Common myeloid progenitor, CD34-positive (primary cell): ENCODE measurements around the gene RPL18A. TPM values are rescaled to one million over a fixed set of nuclear protein-coding genes. Genes with fewer than 3 reads are reported as not detected.

Source experiments
- CTCF ChIA-PET: fragments of 350-600 bp; sonication (Branson Sonifier 250); formaldehyde crosslinking; loops from one replicate; lab custom pipeline; 2021; ENCODE audit warnings: antibody characterized with exemption; lab: Charles Lee
- POLR2A ChIA-PET: fragments of 350-600 bp; sonication (Branson Sonifier 250); formaldehyde crosslinking; loops from one replicate; lab custom pipeline; 2021; ENCODE audit warnings: antibody characterized with exemption; lab: Charles Lee
- DNase-seq, 3 donors: peaks; one replicate each; pipeline versions ENCODE4 v3.0.0 to v3.0.0-alpha.2; 2013
- H3K27ac ChIP-seq, 2 experiments: 1 replicate in 1 of 2; 2 replicates in 1 of 2; pipeline ENCODE4 v1.7.0; 2013; ENCODE audit warnings: inconsistent platforms in 2 of 2, low read length in 2 of 2, mild to moderate bottlenecking in 2 of 2, low read depth in 1 of 2, moderate library complexity in 1 of 2; ENCODE audit not compliant: severe bottlenecking in 2 of 2, insufficient read depth in 1 of 2, poor library complexity in 1 of 2
- H3K27me3 ChIP-seq, 5 experiments: replicated peaks in 2 of 5; 1 replicate in 3 of 5; 2 replicates in 2 of 5; pipeline versions ENCODE4 v1.6.1 to v1.7.0; 2013; ENCODE audit warnings: low read length in 4 of 5, mild to moderate bottlenecking in 2 of 5, moderate library complexity in 2 of 5, inconsistent platforms in 1 of 5; ENCODE audit not compliant: insufficient read depth in 5 of 5, control insufficient read depth in 4 of 5
- H3K36me3 ChIP-seq, 4 experiments: 1 replicate in 2 of 4; 2 replicates in 2 of 4; pipeline versions ENCODE4 v1.6.1 to v1.7.0; 2013; ENCODE audit warnings: low read length in 3 of 4, control low read depth in 1 of 4, mild to moderate bottlenecking in 1 of 4; ENCODE audit not compliant: control insufficient read depth in 4 of 4, insufficient read depth in 4 of 4
- H3K4me1 ChIP-seq, 4 experiments: 1 replicate in 3 of 4; 2 replicates in 1 of 4; pipeline versions ENCODE4 v1.6.1 to v1.7.1; 2013; ENCODE audit warnings: low read length in 3 of 4, mild to moderate bottlenecking in 3 of 4, control low read depth in 1 of 4, inconsistent platforms in 1 of 4, moderate library complexity in 1 of 4; ENCODE audit not compliant: control insufficient read depth in 4 of 4, insufficient read depth in 4 of 4; ENCODE audit errors: control extremely low read depth in 1 of 4
- H3K4me3 ChIP-seq, 7 experiments: 1 replicate in 4 of 7; 2 replicates in 3 of 7; pipeline versions ENCODE4 v1.5.1 to v1.7.0; 2013; ENCODE audit warnings: mild to moderate bottlenecking in 7 of 7, low read length in 6 of 7, moderate library complexity in 6 of 7, inconsistent platforms in 2 of 7, low read depth in 2 of 7, control low read depth in 1 of 7; ENCODE audit not compliant: insufficient read depth in 4 of 7, control insufficient read depth in 1 of 7; ENCODE audit errors: extremely low read depth in 1 of 7
- H3K9me3 ChIP-seq, 5 experiments: 1 replicate in 4 of 5; 2 replicates in 1 of 5; pipeline versions ENCODE4 v1.6.1 to v1.7.1; 2013; ENCODE audit warnings: low read length in 4 of 5, mild to moderate bottlenecking in 2 of 5, inconsistent platforms in 1 of 5, low read depth in 1 of 5, moderate library complexity in 1 of 5; ENCODE audit not compliant: control insufficient read depth in 4 of 5, insufficient read depth in 2 of 5; ENCODE audit errors: control extremely low read depth in 1 of 5
- WGBS: methylation state at CpG from one replicate; pipeline ENCODE4 v1.1.5; 2013; ENCODE audit not compliant: insufficient coverage; 5-methylcytosine and 5-hydroxymethylcytosine counted together
- polyA plus RNA-seq: library from polyadenylated mRNA; unstranded; fragments of 120-200 nt; gene quantifications from one replicate; pipeline ENCODE4 v1.2.1, GENCODE V29; 2013

Gene RPL18A
- polyA plus RNA-seq, result 3,680 TPM

- H3K4me3 ChIP-seq, result peak within 1 kb of the TSS; percentile 90 to 100 (median 97)
These were observed at the start of gene RPL18A for GRCh38 chr19:17859533-17860330. TSS of gene RPL18A (plus strand) at chr19:17859910. CDS start at chr19:17859957, 47 bp downstream.

GRCh38 chr19:17811103-17811502 lies 48.6 kb upstream of the RPL18A start:
- no peaks in the 10 kb centered on the region for H3K27me3 ChIP-seq
- H3K4me1 ChIP-seq, result peaks cover 0 to 11% (median 10%) of the 10 kb centered on the region in 4 experiments
- no peak overlapping the region for H3K4me3 ChIP-seq
- CTCF ChIA-PET, result no interaction called here
- H3K9me3 ChIP-seq, result no peaks in the 10 kb centered on the region
- H3K36me3 ChIP-seq, result no peaks in the 10 kb centered on the region
- POLR2A ChIA-PET, result no interaction called here
- H3K27ac ChIP-seq, result no peak overlapping the region
- no peak for DNase-seq
- 100% methylated on average over 1 of the region's 2 CpGs for WGBS

More at GRCh38 chr19:17859533-17860330, at the start of gene RPL18A:
- Histone ChIP-seq H3K27ac (peak within 1 kb of the TSS; percentile 77 to 93), H3K36me3 (peaks cover 8 to 45% (median 32%) of the 10 kb centered on the region in 4 experiments), H3K27me3 (no peaks in the 10 kb centered on the region), H3K9me3 (no peaks in the 10 kb centered on the region), H3K4me1 (peaks cover 9 to 30% (median 24%) of the 10 kb centered on the region in 4 experiments)
- peak; percentile 100 for DNase-seq
- ChIA-PET CTCF (interaction anchor here (0.6 to 4.4 kb wide), 35 partner anchors 9 to 455 kb away, joined by 3 to 63 read pairs (median 4); partner anchors contain the start of genes B3GNT3, BST2, CCDC124 and JAK3), POLR2A (interaction anchor here (1.0 to 1.8 kb wide), 10 partner anchors 10 to 73 kb away, joined by 3 to 21 read pairs (median 5); partner anchors contain the start of genes CCDC124, JAK3 and SLC5A5)
- WGBS, result 0% methylated on average over 79 of the region's 80 CpGs

- Histone ChIP-seq H3K9me3 (no peaks in the 10 kb centered on the region), H3K4me1 (peaks cover 0 to 11% (median 10%) of the 10 kb centered on the region in 4 experiments), H3K27ac (no peak overlapping the region), H3K36me3 (no peaks in the 10 kb centered on the region), H3K4me3 (no peak overlapping the region), H3K27me3 (no peaks in the 10 kb centered on the region)
- WGBS, result 92% methylated on average over 19 of the region's 20 CpGs
- DNase-seq, result no peak
- POLR2A ChIA-PET, result no interaction called here
- CTCF ChIA-PET, result no interaction called here
These were observed 48.0 kb upstream of the RPL18A start for GRCh38 chr19:17811681-17812080.

- 94% methylated on average over 4 of the region's 5 CpGs for WGBS
- no peaks in the 10 kb centered on the region for H3K36me3 ChIP-seq
- DNase-seq, result no peak
- peaks cover 0 to 11% (median 10%) of the 10 kb centered on the region in 4 experiments for H3K4me1 ChIP-seq
- POLR2A ChIA-PET, result no interaction called here
- no peaks in the 10 kb centered on the region for H3K9me3 ChIP-seq
- H3K27ac ChIP-seq, result no peak overlapping the region
- CTCF ChIA-PET, result interaction anchor here (1.0 kb wide), 1 partner anchor 23 kb away, joined by 3 read pairs; no protein-coding TSS in a partner anchor
- no peak overlapping the region for H3K4me3 ChIP-seq
- H3K27me3 ChIP-seq, result no peaks in the 10 kb centered on the region
These were observed 47.6 kb upstream of the RPL18A start for GRCh38 chr19:17812099-17812498.

GRCh38 chr19:17817668-17818363 lies 41.9 kb upstream of the RPL18A start:
- no peak for DNase-seq
- Histone ChIP-seq H3K9me3 (no peaks in the 10 kb centered on the region), H3K27me3 (no peaks in the 10 kb centered on the region), H3K27ac (no peak overlapping the region), H3K4me3 (no peak overlapping the region), H3K36me3 (peaks cover 0 to 2% (median 0%) of the 10 kb centered on the region in 4 experiments), H3K4me1 (no peaks in the 10 kb centered on the region)
- ChIA-PET CTCF (interaction anchor here (1.0 kb wide), 1 partner anchor 37 kb away, joined by 3 read pairs; no protein-coding TSS in a partner anchor), POLR2A (no interaction called here)
- 94% methylated on average over 11 of the region's 13 CpGs for WGBS

- no peaks in the 10 kb centered on the region for H3K9me3 ChIP-seq
- H3K4me1 ChIP-seq, result no peaks in the 10 kb centered on the region
- ChIA-PET POLR2A (no interaction called here), CTCF (interaction anchor here (1.3 kb wide), 1 partner anchor 8 kb away, joined by 3 read pairs; no protein-coding TSS in a partner anchor)
- WGBS, result 90% methylated on average over 27 of the region's 34 CpGs
- H3K4me3 ChIP-seq, result no peak within 1 kb of the TSS
- H3K36me3 ChIP-seq, result peaks cover 4 to 11% (median 10%) of the 10 kb centered on the region in 4 experiments
- DNase-seq, result no peak
- no peak within 1 kb of the TSS for H3K27ac ChIP-seq
- H3K27me3 ChIP-seq, result no peaks in the 10 kb centered on the region
These were observed 38.5 kb upstream of the RPL18A start, which contains the start of gene INSL3 for GRCh38 chr19:17821190-17821589. TSS of gene INSL3 (minus strand) at chr19:17821519. CDS start at chr19:17821506, 13 bp downstream.
